GM12878 (cell line): ENCODE results near the gene AGAP2. TPM values are rescaled to one million over a fixed set of nuclear protein-coding genes. Genes with fewer than 3 reads are reported as not detected.

Experiments
- ATAC-seq: fragments of 200-7000 bp; cut with Tn5 transposase; 3 replicates; pipeline ENCODE4 v1.9.1; 2020; ENCODE audit warnings: mild to moderate bottlenecking, moderate library complexity
- BruUV-seq: library from RNA; stranded (reverse); fragments of 400-500 nt; replicated peaks from 2 replicates; lab custom pipeline; 2021; lab: Mats Ljungman, UMichigan
- CTCF ChIA-PET: fragments of 300-600 bp; sonication (Branson Sonifier 250); formaldehyde crosslinking; extraction: SDS; loops from one replicate; lab custom pipeline; 2021; ENCODE audit warnings: inconsistent platforms; lab: Yijun Ruan, JAX
- POLR2A ChIA-PET: fragments of 350-600 bp; formaldehyde crosslinking; extraction: SDS; loops from one replicate; lab custom pipeline; 2021; ENCODE audit warnings: inconsistent platforms; lab: Charles Lee
- RAD21 ChIA-PET: fragments of 300-600 bp; sonication (Branson Sonifier 250); formaldehyde crosslinking; loops from one replicate; lab custom pipeline; 2023; ENCODE audit warnings: antibody characterized with exemption; ENCODE audit not compliant: unreplicated experiment; lab: Charles Lee
- SMC1A ChIA-PET: fragments of 300-600 bp; sonication (Branson Sonifier 250); formaldehyde crosslinking; loops from one replicate; lab custom pipeline; 2023; ENCODE audit not compliant: unreplicated experiment, uncharacterized antibody; lab: Charles Lee
- DNase-seq: peaks from one replicate; pipeline ENCODE4 v3.0.0-alpha.2; 2011; ENCODE audit warnings: low read depth, low spot score
- FAIRE-seq: peaks from 3 replicates; lab custom pipeline; 2011; peaks lifted over from hg19 to GRCh38; lab: Jason Lieb, UNC
- H2AFZ ChIP-seq: 2 replicates; pipeline ENCODE4 v1.6.0; 2011; ENCODE audit warnings: low read depth, low read length, control low read depth; ENCODE audit not compliant: control insufficient read depth
- H3K27ac ChIP-seq: 2 replicates; pipeline ENCODE4 v1.5.1; 2011; ENCODE audit warnings: control low read depth; ENCODE audit not compliant: control insufficient read depth, insufficient read depth
- H3K27me3 ChIP-seq, 2 experiments: replicated peaks in 1 of 2; 2 replicates each; pipeline versions ENCODE4 v1.6.0 to v1.6.1; 2011; ENCODE audit warnings: low read length in 1 of 2; ENCODE audit not compliant: control insufficient read depth in 2 of 2, insufficient read depth in 2 of 2
- H3K36me3 ChIP-seq, 2 experiments: 2 replicates each; pipeline ENCODE4 v1.5.1; 2011; ENCODE audit warnings: low read length in 1 of 2; ENCODE audit not compliant: control insufficient read depth in 2 of 2, insufficient read depth in 2 of 2
- H3K4me1 ChIP-seq: 2 replicates; pipeline ENCODE4 v1.6.1; 2011; ENCODE audit warnings: mild to moderate bottlenecking, low read length, moderate library complexity, mixed read lengths; ENCODE audit not compliant: control insufficient read depth, insufficient read depth
- H3K4me2 ChIP-seq: 2 replicates; pipeline ENCODE4 v1.6.0; 2011; ENCODE audit warnings: control low read depth; ENCODE audit not compliant: control insufficient read depth, insufficient read depth
- H3K4me3 ChIP-seq: fragments of 200-600 bp; sonication (generic); 2 replicates; pipeline ENCODE4 v1.5.1; 2016
- H3K79me2 ChIP-seq: 2 replicates; pipeline ENCODE4 v1.6.0; 2011; ENCODE audit warnings: low read length; ENCODE audit not compliant: control insufficient read depth, insufficient read depth
- H3K9ac ChIP-seq: 2 replicates; pipeline ENCODE4 v1.8.0; 2011; ENCODE audit warnings: low read length, control low read depth, mixed read lengths; ENCODE audit not compliant: control insufficient read depth, insufficient read depth
- H3K9me3 ChIP-seq: replicated peaks from 3 replicates; pipeline ENCODE4 v1.5.1; 2011; ENCODE audit warnings: mild to moderate bottlenecking, low read length; ENCODE audit not compliant: control insufficient read depth, insufficient read depth
- H4K20me1 ChIP-seq: 2 replicates; pipeline ENCODE4 v1.6.0; 2011; ENCODE audit not compliant: control insufficient read depth, insufficient read depth
- ATF7 ChIP-seq: fragments of 450-650 bp; IDR thresholded peaks from 2 replicates; pipeline ENCODE4 v1.6.1; 2016; ENCODE audit warnings: low read depth, mild to moderate bottlenecking
- BHLHE40 ChIP-seq, 2 experiments: fragments of 450-650 bp in 1 of 2; IDR thresholded peaks; 2 replicates each; pipeline ENCODE4 v1.6.1; 2011 to 2017; ENCODE audit warnings: low read depth in 2 of 2, borderline replicate concordance in 1 of 2, improper control_type of control experiment in 1 of 2, low read length in 1 of 2, mild to moderate bottlenecking in 1 of 2
- CBFB ChIP-seq: IDR thresholded peaks from 2 replicates; pipeline ENCODE4 v1.6.1; 2016; ENCODE audit warnings: antibody characterized with exemption, low read depth
- JUND ChIP-seq: IDR thresholded peaks from 2 replicates; pipeline ENCODE4 v1.6.1; 2012; ENCODE audit warnings: low read depth, mild to moderate bottlenecking, low read length, improper control_type of control experiment, moderate library complexity
- NFIC ChIP-seq: IDR thresholded peaks from 2 replicates; pipeline ENCODE4 v1.6.1; 2012; ENCODE audit warnings: low read depth, mild to moderate bottlenecking, inconsistent platforms, low read length, moderate library complexity
- WGBS: methylation state at CpG from one replicate; pipeline ENCODE4 v1.1.6; 2016; ENCODE audit warnings: low lambda C conversion rate; ENCODE audit not compliant: insufficient replicate concordance, insufficient coverage; ENCODE audit errors: missing lambda C conversion rate; 5-methylcytosine and 5-hydroxymethylcytosine counted together
- in situ Hi-C: fragments of 300-500 bp; cut with MboI; formaldehyde crosslinking; loops from 9 replicates; pipeline ENCODE4 v1.14.3; 2018; ENCODE audit warnings: mixed read lengths
- intact Hi-C: fragments of 100-400 bp; cut with micrococcal nuclease; formaldehyde crosslinking; loops from one replicate; pipeline ENCODE4 v1.14.2; 2022; ENCODE audit not compliant: unreplicated experiment
- polyA plus RNA-seq, 11 experiments: library from polyadenylated mRNA; depleted of rRNA in 4 of 11; unstranded in 6 of 11; stranded (reverse) in 5 of 11; fragments of >200 nt; fragmentation: Nextera tagmentation in 4 of 11; fragmentation: Illumina TruSeq in 1 of 11; extraction: Ambion mirVana in 4 of 11; extraction: Trizol in 1 of 11; gene quantifications; 1 replicate in 1 of 11; 2 replicates in 10 of 11; pipeline versions ENCODE4 v1.2.1 to v1.2.3, GENCODE V29; 2011 to 2016; ENCODE audit warnings: inconsistent platforms in 2 of 11, missing spikeins in 2 of 11, low read depth in 1 of 11
- total RNA-seq, 4 experiments: library from RNA; depleted of rRNA in 3 of 4; stranded (reverse); fragments of >200 nt in 3 of 4; fragmentation: Illumina TruSeq in 1 of 4; extraction: Trizol in 1 of 4; gene quantifications; 2 replicates each; pipeline versions ENCODE4 v1.2.1 to v1.2.3, GENCODE V29; 2013 to 2021

AGAP2 gene
- total and polyA plus RNA-seq, 10 of the 15 experiments (the other 5 are each of a cell fraction or from before 2014, with no cell fraction given) = 0.29 to 19.8 (median 11.0) TPM

DNA sequence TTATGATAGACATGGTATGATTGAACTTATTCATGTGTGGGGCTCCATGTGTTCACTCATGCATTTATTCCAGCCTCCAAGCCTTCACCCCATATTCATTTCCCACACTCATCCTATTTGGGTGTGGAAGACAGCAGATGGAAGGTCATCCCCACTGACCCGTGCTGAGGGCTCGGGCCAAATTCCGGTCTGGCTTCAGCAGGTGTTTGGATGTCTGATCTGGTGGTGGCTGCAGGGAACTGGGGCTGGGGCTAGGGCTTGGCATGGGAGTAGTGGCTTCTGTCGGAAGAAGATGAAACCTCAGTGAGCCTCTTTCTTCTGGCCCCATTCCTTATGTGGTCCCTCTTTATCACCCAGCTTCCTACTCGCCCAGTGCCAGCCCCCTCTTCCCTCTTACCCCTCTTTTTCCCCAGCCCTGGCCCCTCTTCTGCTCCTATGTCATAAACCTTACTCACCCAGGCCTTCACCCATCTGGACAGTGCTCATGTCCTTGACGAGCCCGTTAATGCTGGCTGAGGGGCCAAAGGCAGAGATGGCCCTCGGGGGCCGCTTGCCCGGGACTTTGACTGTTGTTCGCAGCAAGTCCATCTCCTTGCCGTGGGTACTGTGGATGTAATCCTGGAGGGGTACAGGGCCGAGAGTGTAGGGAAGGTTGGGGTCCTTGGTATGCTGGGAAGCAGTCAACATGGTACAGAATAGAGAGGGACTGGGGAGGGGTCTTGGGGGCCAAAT is 8.0 kb downstream of the AGAP2 start (continued):
- no peak for TF ChIP-seq JUND
- TF ChIP-seq BHLHE40 (IDR thresholded peaks at IDR 0.05; ENCODE audit: borderline replicate concordance in 1 of 2, low read depth in 2 of 2, low read length in 1 of 2) = no peak

DNA sequence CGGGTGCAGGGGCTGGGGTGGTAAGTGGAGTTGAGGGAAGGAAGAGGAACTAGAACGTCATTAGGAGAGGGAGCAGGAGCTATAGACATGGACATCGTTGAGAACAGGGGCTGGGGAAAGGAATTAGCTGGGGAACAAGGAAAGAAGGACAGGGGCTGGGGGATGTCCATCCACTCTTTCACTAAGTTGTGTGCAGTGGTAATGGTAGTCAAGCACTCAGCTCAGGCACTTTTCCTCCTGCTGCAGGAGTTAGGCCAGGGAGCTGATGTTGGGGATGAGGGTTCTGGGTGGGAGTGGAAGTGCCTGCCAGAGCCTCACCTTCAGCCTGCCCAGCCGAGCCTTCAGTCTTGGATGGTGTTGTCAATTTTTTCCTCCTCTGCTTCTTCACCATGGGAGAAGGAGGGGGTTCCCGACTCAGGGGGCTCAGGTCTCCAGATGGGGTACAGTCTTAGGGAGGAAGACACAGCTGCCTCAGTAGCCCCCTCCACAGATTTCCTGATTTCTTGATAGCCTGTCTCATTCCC is 9.2 kb downstream of the AGAP2 start:
- Histone ChIP-seq H3K79me2 (no peaks in the 10 kb centered on the region), H3K9ac (no peak overlapping the region), H3K27me3 (no peaks in the 10 kb centered on the region), H3K27ac (no peak overlapping the region), H4K20me1 (no peaks in the 10 kb centered on the region), H3K4me1 (no peaks in the 10 kb centered on the region), H3K4me2 (no peak overlapping the region), H3K9me3 (no peaks in the 10 kb centered on the region), H3K36me3 (peaks cover 8 to 12% of the 10 kb centered on the region in 2 experiments), H3K4me3 (no peak overlapping the region), H2AFZ (no peak overlapping the region)
- DNase-seq (no peak), FAIRE-seq (no peak), ATAC-seq (no peak)
- ChIA-PET SMC1A (interaction anchor here (1.0 kb wide), 1 partner anchor 12 kb away, joined by 3 read pairs; no protein-coding TSS in a partner anchor), CTCF (no interaction called here), POLR2A (no interaction called here), RAD21 (no interaction called here)
- BruUV-seq = no TSS peak
- intact Hi-C loops = no loop called here
- in situ Hi-C loops = no loop called here
- no peak for TF ChIP-seq ATF7
- no peak for TF ChIP-seq NFIC
- no peak for TF ChIP-seq CBFB
- WGBS = 78% methylated on average over 5 of the region's 5 CpGs
